Upper lobe of left lung (tissue), 6 donors: ENCODE data around the gene PTPRK. TPM values are rescaled to one million over a fixed set of nuclear protein-coding genes. Genes with fewer than 3 reads are reported as not detected.

Experiments
- ATAC-seq, 2 donors: fragments of 200-7000 bp; cut with Tn5 transposase; one replicate each; pipeline ENCODE4 v1.9.1; 2022; ENCODE audit warnings: mild to moderate bottlenecking in 2 of 2, moderate library complexity in 2 of 2; ENCODE audit not compliant: low FRiP score in 2 of 2
- DNase-seq, 2 donors: peaks; one replicate each; pipeline ENCODE4 v3.0.0-alpha.2; 2019 to 2020
- H3K27ac ChIP-seq, 4 donors: fragments of 200-600 bp; sonication (generic); one replicate each; pipeline ENCODE4 v1.5.1; 2016 to 2019
- H3K27me3 ChIP-seq, 4 donors: fragments of 200-600 bp; sonication (generic); one replicate each; pipeline ENCODE4 v1.5.1; 2017 to 2019
- H3K36me3 ChIP-seq, 4 donors: fragments of 200-600 bp; sonication (generic); one replicate each; pipeline ENCODE4 v1.5.1; 2016 to 2019
- H3K4me1 ChIP-seq, 4 donors: fragments of 200-600 bp; sonication (generic); one replicate each; pipeline ENCODE4 v1.5.1; 2018 to 2019
- H3K4me3 ChIP-seq, 4 donors: fragments of 200-600 bp; sonication (generic); one replicate each; pipeline ENCODE4 v1.5.1; 2017 to 2019; ENCODE audit warnings: mild to moderate bottlenecking in 2 of 4, moderate library complexity in 1 of 4
- H3K9me3 ChIP-seq, 4 donors: fragments of 200-600 bp; sonication (generic); one replicate each; pipeline ENCODE4 v1.5.1; 2018 to 2019
- CTCF ChIP-seq, 6 experiments: fragments of 450-650 bp in 4 of 6; fragments of 200-600 bp in 2 of 6; sonication (generic) in 2 of 6; IDR thresholded peaks; one replicate each; pipeline ENCODE4 v1.5.1; 2016 to 2019; ENCODE audit warnings: antibody characterized with exemption in 6 of 6
- EP300 ChIP-seq, 4 donors: sonication (generic); formaldehyde crosslinking; IDR thresholded peaks; one replicate each; pipeline ENCODE4 v1.5.1; 2017; ENCODE audit warnings: antibody characterized with exemption in 4 of 4, control low read depth in 2 of 4
- POLR2A ChIP-seq, 4 donors: fragments of 450-650 bp; IDR thresholded peaks; one replicate each; pipeline ENCODE4 v1.5.1; 2016 to 2017; ENCODE audit warnings: antibody characterized with exemption in 4 of 4, mild to moderate bottlenecking in 2 of 4
- POLR2AphosphoS5 ChIP-seq, 2 donors: sonication (generic); formaldehyde crosslinking; IDR thresholded peaks; one replicate each; pipeline ENCODE4 v1.5.1; 2017; ENCODE audit warnings: antibody characterized with exemption in 2 of 2
- WGBS, 2 donors: methylation state at CpG; one replicate each; pipeline ENCODE4 v1.1.5; 2017 to 2018; 5-methylcytosine and 5-hydroxymethylcytosine counted together
- total RNA-seq, 6 donors: library from RNA; depleted of rRNA in 4 of 6; stranded (reverse); fragments of >200 nt in 4 of 6; gene quantifications; one replicate each; pipeline versions ENCODE4 v1.1.0 to v1.2.1, GENCODE V29; 2016 to 2021
- donor health status: DM: no; HTN: no; CAD: no; lungs with moderate emphysema.
- donor health status: DM: no; HTN: yes; CAD: no; lungs with severe emphysema.

Gene PTPRK
- total RNA-seq, 6 donors from 2014 or later: 42.7 to 97.4 (median 65.2) TPM

GRCh38 chr6:128474933-128475332 lies 45.5 kb downstream of the PTPRK start:
- 79 to 85% methylated on average over 1 of the region's 1 CpG for WGBS, 2 donors
- no peaks in the 10 kb centered on the region for H3K36me3 ChIP-seq

GRCh38 chr6:128474481-128474880 lies 45.9 kb downstream of the PTPRK start:
- Histone ChIP-seq H3K36me3 (no peaks in the 10 kb centered on the region), H3K27ac (no peak overlapping the region), H3K4me1 (peaks cover 5 to 13% (median 7%) of the 10 kb centered on the region in 4 donors), H3K9me3 (no peaks in the 10 kb centered on the region), H3K4me3 (no peak overlapping the region), H3K27me3 (no peaks in the 10 kb centered on the region)
- TF ChIP-seq EP300 (IDR thresholded peaks at IDR 0.05) (no peak), POLR2A (IDR thresholded peaks at IDR 0.05) (no peak), CTCF (IDR thresholded peaks at IDR 0.05) (no peak), POLR2AphosphoS5 (IDR thresholded peaks at IDR 0.05) (no peak)
- ATAC-seq: no peak
- 81 to 100% methylated on average over 1 of the region's 1 CpG for WGBS, 2 donors
- no peak for DNase-seq

More at GRCh38 chr6:128474933-128475332, 45.5 kb downstream of the PTPRK start:
- ATAC-seq (no peak), DNase-seq (no peak)
- no peaks in the 10 kb centered on the region for H3K9me3 ChIP-seq
- TF ChIP-seq POLR2A (IDR thresholded peaks at IDR 0.05) (no peak), CTCF (IDR thresholded peaks at IDR 0.05) (no peak), POLR2AphosphoS5 (IDR thresholded peaks at IDR 0.05) (no peak), EP300 (IDR thresholded peaks at IDR 0.05) (no peak)
- no peak overlapping the region for H3K4me3 ChIP-seq
- H3K27me3 ChIP-seq: no peaks in the 10 kb centered on the region
- H3K27ac ChIP-seq: no peak overlapping the region
- peaks cover 5 to 13% (median 7%) of the 10 kb centered on the region in 4 donors for H3K4me1 ChIP-seq

- Histone ChIP-seq H3K27me3 (no peaks in the 10 kb centered on the region), H3K4me1 (peaks cover 0 to 3% (median 0%) of the 10 kb centered on the region in 4 donors), H3K9me3 (no peaks in the 10 kb centered on the region), H3K27ac (no peak overlapping the region), H3K4me3 (no peak overlapping the region), H3K36me3 (no peaks in the 10 kb centered on the region)
- no peak for ATAC-seq
- TF ChIP-seq POLR2A (IDR thresholded peaks at IDR 0.05) (no peak), EP300 (IDR thresholded peaks at IDR 0.05) (no peak), POLR2AphosphoS5 (IDR thresholded peaks at IDR 0.05) (no peak), CTCF (IDR thresholded peaks at IDR 0.05) (no peak)
- 89 to 91% methylated on average over 4 of the region's 4 CpGs for WGBS, 2 donors
- DNase-seq: no peak
Observed at GRCh38 chr6:128471907-128472306, 48.5 kb downstream of the PTPRK start.

- ATAC-seq (no peak), DNase-seq (no peak)
- Histone ChIP-seq H3K4me3 (no peak overlapping the region), H3K36me3 (no peaks in the 10 kb centered on the region), H3K27me3 (no peaks in the 10 kb centered on the region), H3K27ac (no peak overlapping the region), H3K4me1 (peaks cover 0 to 10% (median 0%) of the 10 kb centered on the region in 4 donors), H3K9me3 (no peaks in the 10 kb centered on the region)
- 89 to 92% methylated on average over 2 of the region's 2 CpGs for WGBS, 2 donors
- no peak for TF ChIP-seq CTCF (IDR thresholded peaks at IDR 0.05)
- TF ChIP-seq POLR2AphosphoS5 (IDR thresholded peaks at IDR 0.05): no peak
- no peak for TF ChIP-seq EP300 (IDR thresholded peaks at IDR 0.05)
- no peak for TF ChIP-seq POLR2A (IDR thresholded peaks at IDR 0.05)
Observed at GRCh38 chr6:128465368-128466343, 54.7 kb downstream of the PTPRK start.
